Measurements from ENCODE around the gene MRPL11.

MRPL11 gene

GRCh38 chr11:66438504-66439466 is at the start of gene MRPL11:
MRPL11 (minus strand) TSS chr11:66438848; CDS start chr11:66438754, 94 bp downstream.
- DNase-seq, result peak; percentile 99

GRCh38 chr11:66484806-66485380 is 46.2 kb upstream of the MRPL11 start:
- no peak for DNase-seq

GRCh38 chr11:66480117-66480938 is 41.7 kb upstream of the MRPL11 start, which contains the start of gene DPP3:
DPP3 (plus strand) TSS chr11:66480434; CDS start chr11:66482201, 1,767 bp downstream.
- peak; percentile 100 for DNase-seq

- DNase-seq, result peak; percentile 98
Measured at GRCh38 chr11:66479394-66480116, 40.9 kb upstream of the MRPL11 start.

- DNase-seq, result peak; percentile 69
Measured at GRCh38 chr11:66478729-66479393, 40.2 kb upstream of the MRPL11 start.

- DNase-seq, result no peak
Measured at GRCh38 chr11:66477263-66478201, 38.9 kb upstream of the MRPL11 start.

- no peak for DNase-seq
Measured at GRCh38 chr11:66476841-66477251, 38.2 kb upstream of the MRPL11 start.

GRCh38 chr11:66476173-66476840 is 37.7 kb upstream of the MRPL11 start:
- no peak for DNase-seq

GRCh38 chr11:66475349-66476172 is 36.9 kb upstream of the MRPL11 start:
- DNase-seq, result no peak

- no peak for DNase-seq
Measured at GRCh38 chr11:66473608-66474515, 35.2 kb upstream of the MRPL11 start.

- no peak for DNase-seq
Measured at GRCh38 chr11:66473167-66473566, 34.5 kb upstream of the MRPL11 start.

- no peak for DNase-seq
Measured at GRCh38 chr11:66472054-66472453, 33.4 kb upstream of the MRPL11 start.

GRCh38 chr11:66471142-66471541 is 32.5 kb upstream of the MRPL11 start:
- DNase-seq, result no peak

- no peak for DNase-seq
Measured at GRCh38 chr11:66470015-66470414, 31.4 kb upstream of the MRPL11 start.

- no peak for DNase-seq
Measured at GRCh38 chr11:66469441-66469840, 30.8 kb upstream of the MRPL11 start.

GRCh38 chr11:66468691-66469090 is 30.0 kb upstream of the MRPL11 start:
- no peak for DNase-seq

GRCh38 chr11:66467756-66468155 is 29.1 kb upstream of the MRPL11 start:
- DNase-seq, result peak; percentile 91

Data from DMS53 (cell line).